GM21619 (cell line): ENCODE measurements around the gene EXOC3L4.
"Not testable (repeated sequence)": the region's sequence is repeated elsewhere in the genome, so short reads cannot be mapped to it uniquely, and the experiment has no call there.

Experiments used
- ATAC-seq: cut with Tn5 transposase; IDR thresholded peaks from one replicate; pipeline ENCODE4 v1.9.1; 2021; ENCODE audit not compliant: unreplicated experiment

The EXOC3L4 gene

DNA sequence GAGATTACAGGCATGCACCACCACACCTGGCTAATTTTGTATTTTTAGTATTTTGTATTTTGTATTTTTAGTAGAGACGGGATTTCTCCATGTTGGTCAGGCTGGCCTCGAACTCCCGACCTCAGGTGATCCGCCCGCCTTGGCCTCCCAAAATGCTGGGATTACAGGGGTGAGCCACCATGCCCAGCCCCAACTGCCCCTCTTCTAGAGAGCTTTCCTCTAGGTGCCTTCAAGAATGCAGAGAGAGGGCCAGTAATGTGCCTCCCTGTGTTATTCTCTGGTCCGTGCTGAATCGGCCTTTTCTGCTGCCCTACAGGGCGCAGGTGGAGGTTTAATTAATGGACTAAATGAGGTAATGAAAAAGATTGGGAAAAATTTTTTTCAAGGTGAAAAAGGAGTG lies 25.0 kb downstream of the EXOC3L4 start:
- ATAC-seq = not testable (repeated sequence)

DNA sequence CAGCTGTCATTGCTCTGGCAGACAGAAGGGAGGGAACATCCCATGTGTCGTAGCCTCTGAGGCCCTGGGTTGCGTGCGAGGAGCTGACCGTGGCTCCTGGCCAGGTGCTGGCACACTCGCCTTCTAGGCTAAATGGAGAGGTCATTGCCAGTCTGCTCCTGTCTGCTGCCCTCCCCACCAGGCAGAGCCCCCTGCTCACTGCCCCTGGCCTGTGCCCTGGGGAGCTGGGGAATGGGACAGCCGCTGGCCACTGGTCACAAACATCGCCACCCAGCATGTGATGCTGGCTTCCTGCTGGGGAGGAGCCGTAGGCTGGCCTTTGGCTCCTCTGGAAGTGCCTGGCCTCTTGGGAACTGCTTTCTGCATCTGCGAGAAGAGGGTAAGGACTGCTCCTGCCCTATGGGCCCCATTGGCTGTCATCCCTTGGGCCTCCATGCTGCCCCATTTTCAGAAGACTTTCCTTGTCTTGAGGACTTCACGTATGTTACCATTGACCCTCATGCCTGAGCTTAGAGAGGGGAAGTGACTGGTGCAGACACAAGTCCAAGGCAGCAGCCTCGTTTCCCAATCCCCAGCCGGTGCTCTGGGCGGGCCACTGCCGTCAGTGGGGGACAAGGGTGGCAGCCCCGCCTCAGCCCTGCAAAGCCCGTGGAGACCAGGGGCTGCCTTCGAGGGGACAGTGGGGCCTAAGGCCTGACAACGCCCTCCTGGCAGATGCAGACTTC lies 26.8 kb downstream of the EXOC3L4 start:
- no peak for ATAC-seq

DNA sequence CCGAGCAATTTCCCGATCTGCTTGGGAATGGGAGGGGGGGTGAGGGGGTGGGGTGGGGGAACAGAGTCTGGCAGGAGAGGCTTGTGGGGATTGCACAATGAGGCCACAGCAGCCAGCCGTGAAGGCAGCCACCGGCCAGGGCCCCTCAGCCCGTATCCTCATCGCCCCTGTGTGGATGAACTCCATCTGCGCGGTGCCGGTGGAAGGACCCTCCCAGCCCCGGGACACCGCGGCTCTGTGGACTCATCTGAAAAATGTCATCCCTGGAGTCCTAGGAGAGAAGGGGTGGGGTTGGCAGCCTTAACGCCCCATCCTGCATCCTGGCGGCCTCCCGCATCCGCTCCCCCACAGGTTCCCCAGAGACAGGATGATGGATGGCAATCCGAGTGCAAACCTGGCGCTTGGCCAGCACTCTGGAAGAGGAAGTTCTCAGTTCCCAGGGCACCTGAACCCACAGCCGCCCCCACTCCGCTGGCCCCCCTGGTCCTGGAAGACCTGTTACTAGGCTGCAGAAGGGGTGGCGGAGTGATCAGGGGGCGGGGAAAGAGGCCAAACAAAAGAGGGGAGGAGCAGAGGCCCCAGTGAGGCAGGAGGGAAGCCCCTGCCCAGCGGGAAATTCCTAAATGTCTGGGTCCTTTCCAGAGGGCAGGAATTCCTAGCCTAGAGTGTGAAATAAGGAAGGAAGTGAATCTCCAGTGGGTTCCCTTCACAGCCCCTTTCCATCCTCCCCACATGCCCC lies 27.5 kb downstream of the EXOC3L4 start:
- ATAC-seq = no peak

- ATAC-seq = no peak
Observed at GRCh38 chr14:103122585-103122946, 28.0 kb downstream of the EXOC3L4 start.

DNA sequence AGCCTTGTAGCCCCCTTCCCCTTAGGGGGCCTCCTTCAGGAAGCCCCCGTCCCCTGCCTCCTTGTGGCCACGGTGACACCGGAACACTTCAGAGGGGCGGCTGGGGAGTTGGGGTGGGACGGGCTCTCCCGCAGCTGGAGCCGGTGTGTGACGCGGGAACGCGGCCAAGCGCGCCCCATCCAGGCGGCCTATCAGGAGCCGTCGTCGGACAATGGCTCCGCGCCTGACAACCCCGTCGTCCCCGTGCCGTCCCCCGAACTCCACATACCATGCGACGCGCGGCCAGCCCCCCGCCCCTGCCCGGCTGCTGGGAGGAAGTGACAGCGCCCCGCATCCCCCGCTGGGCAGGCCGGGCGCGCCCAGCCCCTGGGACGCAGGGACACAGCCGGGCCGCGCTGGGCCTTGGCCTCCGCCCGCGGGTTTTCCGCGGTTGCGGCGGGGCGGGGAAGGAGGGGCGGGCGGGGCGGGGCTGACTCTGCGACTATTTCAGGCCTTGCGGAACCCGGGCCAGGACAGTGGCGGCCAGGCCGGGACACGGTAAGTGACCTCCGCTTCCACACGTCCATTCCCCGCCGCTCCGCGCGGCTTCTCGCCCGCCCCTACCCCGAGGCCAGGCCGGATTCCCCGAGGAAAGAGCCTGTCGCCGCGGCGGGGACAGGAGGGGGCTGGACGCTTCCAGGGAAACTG lies 28.6 kb downstream of the EXOC3L4 start, which contains the start of gene TNFAIP2:
Gene TNFAIP2, plus strand, starts transcription at position 515 of the 687 bp plus-strand sequence. CDS start 2,997 bp downstream, outside the sequence.
- no peak for ATAC-seq

- no peak for ATAC-seq
Observed at GRCh38 chr14:103123634-103124500, 29.3 kb downstream of the EXOC3L4 start.

DNA sequence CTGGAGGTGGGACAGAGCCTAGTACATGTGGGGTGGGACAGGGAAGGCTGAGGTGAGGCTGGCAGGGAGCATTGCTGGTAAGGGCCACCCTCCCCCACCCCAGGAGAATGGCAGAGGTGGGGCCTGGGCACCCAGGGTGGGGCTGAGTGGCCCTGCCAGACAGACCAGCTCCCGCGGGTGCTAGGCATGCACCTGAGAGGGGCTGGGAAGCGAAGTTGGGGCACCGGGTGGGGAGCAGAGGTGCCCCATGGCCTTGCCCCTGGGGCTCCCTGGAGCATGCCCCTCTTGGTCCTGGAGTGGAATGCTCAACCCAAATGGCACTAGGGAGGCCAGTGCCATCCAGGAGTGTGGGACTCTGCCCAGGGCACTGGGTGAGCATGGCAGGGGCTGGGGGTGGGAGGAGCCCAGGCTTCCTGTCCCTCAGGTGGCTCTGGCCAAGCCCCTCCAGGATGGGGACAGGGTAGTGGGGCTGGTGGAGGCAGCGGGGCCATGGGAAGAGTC lies 30.0 kb downstream of the EXOC3L4 start:
- no peak for ATAC-seq

- ATAC-seq = no peak
Observed at GRCh38 chr14:103125098-103126070, 30.9 kb downstream of the EXOC3L4 start.

GRCh38 chr14:103126088-103126872 lies 31.8 kb downstream of the EXOC3L4 start:
- ATAC-seq = no peak

DNA sequence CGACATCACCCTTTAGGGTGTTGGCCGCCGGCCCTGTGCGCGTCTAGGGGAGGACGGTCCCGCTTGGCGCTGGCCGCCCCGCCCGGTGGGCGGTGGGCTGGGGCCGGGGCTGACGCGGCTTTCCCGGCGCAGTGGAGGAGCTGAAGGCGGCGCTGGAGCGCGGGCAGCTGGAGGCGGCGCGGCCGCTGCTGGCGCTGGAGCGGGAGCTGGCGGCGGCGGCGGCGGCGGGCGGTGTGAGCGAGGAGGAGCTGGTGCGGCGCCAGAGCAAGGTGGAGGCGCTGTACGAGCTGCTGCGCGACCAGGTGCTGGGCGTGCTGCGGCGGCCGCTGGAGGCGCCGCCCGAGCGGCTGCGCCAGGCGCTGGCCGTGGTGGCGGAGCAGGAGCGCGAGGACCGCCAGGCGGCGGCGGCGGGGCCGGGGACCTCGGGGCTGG lies 32.4 kb downstream of the EXOC3L4 start:
- no peak for ATAC-seq

- ATAC-seq = no peak
Observed at GRCh38 chr14:103127356-103127755, 32.8 kb downstream of the EXOC3L4 start.

- no peak for ATAC-seq
Observed at GRCh38 chr14:103127861-103128598, 33.5 kb downstream of the EXOC3L4 start.

DNA sequence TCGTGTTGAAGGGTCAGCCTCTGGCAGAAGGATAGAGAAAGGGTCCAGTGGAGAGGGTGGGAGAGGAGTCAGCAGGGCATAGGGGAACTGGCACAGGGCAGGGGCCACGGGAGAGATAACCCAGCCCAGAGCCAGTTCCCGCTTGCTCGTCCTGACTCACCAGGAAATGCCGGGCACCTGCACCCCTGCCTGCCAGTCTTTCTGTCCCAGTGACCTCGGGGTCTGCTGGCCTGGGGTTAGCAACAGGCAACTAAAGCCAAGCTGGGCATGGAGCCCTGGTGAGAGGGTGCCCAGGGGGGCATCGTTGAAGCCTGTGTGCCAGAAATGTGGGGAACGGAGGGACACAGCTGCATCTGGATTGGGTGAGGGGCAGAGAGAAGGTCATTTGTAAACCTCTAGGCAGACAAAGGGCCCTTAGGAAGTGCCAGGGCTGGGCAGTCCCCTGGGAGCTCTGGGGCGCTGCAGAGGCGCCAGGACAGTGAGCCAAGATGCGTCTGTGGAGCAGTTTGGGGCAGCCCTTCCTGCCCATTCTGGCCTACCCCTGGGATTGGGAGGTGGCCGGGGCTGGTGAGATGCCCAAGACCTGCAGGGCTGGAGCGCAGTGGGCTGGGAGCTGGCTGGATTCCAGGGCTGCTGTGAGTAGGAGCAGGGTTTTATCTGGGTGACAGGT lies 34.2 kb downstream of the EXOC3L4 start:
- ATAC-seq = no peak

- no peak for ATAC-seq
Observed at GRCh38 chr14:103129301-103130016, 34.9 kb downstream of the EXOC3L4 start.

DNA sequence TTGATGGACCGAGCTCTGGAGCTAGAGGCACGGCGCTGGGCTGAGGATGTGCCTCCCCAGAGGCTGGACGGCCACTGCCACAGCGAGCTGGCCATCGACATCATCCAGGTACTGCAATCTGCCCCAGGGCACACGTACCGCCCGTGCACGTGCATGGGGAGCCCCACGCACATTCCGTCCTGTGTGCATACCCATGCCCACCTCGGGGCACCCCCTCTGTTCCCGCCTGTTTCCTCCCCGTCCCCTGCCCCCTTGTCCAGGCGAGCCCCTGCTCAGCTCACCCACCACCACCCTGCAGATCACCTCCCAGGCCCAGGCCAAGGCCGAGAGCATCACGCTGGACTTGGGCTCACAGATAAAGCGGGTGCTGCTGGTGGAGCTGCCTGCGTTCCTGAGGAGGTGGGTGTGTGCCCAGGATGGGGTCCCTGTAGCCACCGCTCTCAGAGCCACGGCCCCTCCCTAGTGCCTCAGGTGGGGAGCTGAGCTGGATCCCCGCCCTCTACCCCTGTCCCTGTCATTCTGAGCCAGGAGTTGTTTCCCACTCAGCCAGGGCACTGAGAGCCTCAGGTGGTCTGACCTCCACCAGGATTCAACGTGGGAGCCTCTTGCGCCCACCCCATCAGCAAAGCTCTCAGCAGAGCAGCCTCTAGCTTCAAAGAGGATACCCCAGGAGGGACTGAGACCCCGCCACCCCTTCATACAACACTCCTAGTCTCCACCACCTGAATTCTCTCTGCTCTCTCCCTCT lies 35.7 kb downstream of the EXOC3L4 start:
- ATAC-seq = no peak

DNA sequence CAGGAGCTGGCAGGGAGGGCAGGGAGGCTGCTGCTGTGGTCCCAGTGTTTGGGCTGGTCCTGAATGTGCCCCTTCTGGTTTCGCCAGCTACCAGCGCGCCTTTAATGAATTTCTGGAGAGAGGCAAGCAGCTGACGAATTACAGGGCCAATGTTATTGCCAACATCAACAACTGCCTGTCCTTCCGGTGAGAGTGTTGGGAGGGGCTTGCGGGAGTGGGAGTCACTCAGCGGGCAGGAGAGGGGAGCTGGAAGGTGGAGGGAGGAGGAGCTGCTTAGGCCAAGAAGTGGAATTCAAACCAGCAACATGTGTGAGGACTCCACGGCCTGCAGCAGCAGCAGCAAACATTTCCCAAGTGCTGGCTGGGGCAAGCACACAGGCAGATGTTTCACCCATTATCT lies 36.4 kb downstream of the EXOC3L4 start:
- no peak for ATAC-seq
